Left forelimb (tissue), 1 donor: ENCODE measurements around the gene CCDC80.
A peak's percentile ranks its signal among the peaks of the same experiment; 100 is the strongest.
"Not testable (repeated sequence)": the region's sequence is repeated elsewhere in the genome, so short reads cannot be mapped to it uniquely, and the experiment has no call there.

Source experiments
- DNase-seq: peaks from one replicate; pipeline ENCODE4 v3.0.0-alpha.2; 2018; ENCODE audit warnings: low spot score

CCDC80 gene

DNA sequence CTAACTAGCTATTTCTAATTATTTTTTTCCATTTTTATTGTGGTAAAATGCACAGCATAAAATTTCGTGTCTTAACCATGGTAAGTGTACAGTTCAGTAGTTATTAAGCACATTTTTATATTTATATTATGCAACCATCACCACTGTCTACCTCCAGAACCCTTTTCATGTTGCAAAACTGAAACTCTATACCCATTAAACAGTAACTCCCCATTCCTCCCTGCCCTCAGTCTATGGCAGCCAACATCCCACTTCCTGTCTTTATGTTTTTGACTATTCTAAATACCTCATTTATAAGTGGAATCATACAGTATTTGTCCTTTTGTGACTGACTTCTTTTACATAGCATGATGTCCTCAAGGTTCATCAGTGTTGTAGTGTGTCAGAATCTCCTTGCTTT is 53.6 kb downstream of the CCDC80 start:
- no peak for DNase-seq

DNA sequence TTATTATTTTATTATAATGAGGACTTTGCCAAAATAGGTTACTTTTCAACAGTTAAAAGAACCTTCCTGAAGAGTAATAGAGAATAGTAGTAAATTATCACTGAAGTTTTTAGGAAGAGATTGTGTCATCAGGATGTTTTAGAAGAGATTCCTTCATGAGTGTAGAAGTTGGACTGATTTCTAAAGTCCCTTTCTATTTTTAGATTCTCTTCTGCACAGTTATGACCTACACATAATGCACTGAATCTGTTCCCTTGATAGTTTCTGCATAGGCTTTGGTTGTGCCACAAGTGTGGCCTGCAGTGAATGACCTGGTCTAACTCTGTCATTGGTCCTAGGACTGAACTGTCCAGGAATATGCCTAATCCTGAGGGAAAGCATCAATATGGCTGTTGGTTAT is 55.2 kb downstream of the CCDC80 start:
- DNase-seq = no peak

DNA sequence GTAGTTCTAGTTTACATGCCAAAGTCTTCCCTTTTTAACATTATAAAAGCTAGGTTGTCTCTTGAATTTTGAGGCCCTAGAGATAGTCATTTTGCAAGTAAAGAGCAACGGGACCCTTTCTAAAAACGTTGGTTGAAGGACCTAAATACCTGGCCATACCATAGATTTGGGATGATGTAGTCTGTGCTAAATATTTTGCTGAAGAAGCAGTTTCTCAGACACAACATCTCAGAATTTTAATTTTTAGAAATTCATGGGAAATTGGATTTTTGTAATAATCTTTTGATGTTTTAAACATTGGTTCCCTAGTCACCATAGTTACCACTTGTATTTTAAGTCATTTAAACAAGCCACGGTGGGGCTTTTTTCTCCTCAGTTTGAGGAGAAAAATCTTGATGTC is 57.8 kb downstream of the CCDC80 start:
- DNase-seq = no peak

- no peak for DNase-seq
Observed at GRCh38 chr3:112582244-112582874, 58.6 kb downstream of the CCDC80 start.

GRCh38 chr3:112579697-112580096 is 61.2 kb downstream of the CCDC80 start:
- DNase-seq = no peak

- DNase-seq = no peak
Observed at GRCh38 chr3:112579232-112579631, 61.7 kb downstream of the CCDC80 start.

GRCh38 chr3:112572701-112573100 is 68.2 kb downstream of the CCDC80 start:
- DNase-seq = no peak

GRCh38 chr3:112569265-112569664 is 71.7 kb downstream of the CCDC80 start:
- no peak for DNase-seq

DNA sequence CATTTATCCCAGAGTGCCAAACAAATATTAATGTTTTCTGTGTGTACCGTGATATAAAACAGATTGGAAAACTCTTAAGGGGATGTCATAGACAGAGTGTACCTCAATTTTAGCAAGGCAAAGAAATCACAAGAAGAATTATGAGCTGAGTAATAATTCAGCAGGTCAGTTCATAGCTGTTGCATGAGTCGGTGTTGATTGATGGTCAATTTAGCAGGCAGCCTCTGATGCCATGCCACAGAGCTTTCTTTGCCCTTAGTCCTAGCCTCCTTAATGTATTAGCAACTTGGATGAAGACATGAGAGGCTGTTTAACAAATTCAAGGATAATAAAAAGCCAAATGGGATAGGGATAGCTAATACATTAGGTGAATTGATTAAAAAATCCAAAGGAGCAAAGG is 72.3 kb downstream of the CCDC80 start:
- no peak for DNase-seq

DNA sequence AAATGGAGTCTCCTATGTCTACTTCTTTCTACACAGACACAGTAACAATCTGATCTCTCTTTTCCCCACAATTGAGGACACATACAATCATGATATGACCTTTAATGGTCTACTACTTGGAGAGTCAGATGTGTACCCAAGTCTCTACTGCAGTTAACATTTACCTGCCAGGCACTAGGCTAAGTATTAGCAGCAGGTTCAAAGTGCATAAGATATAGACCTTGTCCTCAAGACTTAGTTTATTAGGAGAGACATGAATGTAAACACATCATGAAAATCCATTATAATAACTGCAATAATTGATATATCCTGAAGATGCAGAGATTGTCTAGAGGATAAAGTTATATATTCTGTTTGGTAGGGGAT is 76.0 kb downstream of the CCDC80 start:
- no peak for DNase-seq

DNA sequence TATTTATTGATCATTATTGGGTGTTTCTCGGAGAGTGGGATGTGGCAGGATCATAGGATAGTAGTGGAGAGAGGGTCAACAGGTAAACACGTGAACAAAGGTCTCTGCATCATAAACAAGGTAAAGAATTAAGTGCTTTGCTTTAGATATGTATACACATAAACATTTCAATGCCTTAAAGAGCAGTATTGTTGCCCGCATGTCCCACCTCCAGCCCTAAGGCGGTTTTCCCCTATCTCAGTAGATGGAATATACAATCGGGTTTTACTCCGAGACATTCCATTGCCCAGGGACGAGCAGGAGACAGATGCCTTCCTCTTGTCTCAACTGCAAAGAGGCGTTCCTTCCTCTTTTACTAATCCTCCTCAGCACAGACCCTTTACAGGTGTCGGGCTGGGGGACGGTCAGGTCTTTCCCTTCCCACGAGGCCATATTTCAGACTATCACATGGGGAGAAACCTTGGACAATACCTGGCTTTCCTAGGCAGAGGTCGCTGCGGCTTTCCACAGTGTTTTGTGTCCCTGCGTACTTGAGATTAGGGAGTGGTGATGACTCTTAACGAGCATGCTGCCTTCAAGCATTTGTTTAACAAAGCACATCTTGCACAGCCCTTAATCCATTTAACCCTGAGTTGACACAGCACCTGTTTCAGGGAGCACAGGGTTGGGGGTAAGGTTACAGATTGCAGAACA is 76.5 kb downstream of the CCDC80 start:
- not testable (repeated sequence) for DNase-seq

DNA sequence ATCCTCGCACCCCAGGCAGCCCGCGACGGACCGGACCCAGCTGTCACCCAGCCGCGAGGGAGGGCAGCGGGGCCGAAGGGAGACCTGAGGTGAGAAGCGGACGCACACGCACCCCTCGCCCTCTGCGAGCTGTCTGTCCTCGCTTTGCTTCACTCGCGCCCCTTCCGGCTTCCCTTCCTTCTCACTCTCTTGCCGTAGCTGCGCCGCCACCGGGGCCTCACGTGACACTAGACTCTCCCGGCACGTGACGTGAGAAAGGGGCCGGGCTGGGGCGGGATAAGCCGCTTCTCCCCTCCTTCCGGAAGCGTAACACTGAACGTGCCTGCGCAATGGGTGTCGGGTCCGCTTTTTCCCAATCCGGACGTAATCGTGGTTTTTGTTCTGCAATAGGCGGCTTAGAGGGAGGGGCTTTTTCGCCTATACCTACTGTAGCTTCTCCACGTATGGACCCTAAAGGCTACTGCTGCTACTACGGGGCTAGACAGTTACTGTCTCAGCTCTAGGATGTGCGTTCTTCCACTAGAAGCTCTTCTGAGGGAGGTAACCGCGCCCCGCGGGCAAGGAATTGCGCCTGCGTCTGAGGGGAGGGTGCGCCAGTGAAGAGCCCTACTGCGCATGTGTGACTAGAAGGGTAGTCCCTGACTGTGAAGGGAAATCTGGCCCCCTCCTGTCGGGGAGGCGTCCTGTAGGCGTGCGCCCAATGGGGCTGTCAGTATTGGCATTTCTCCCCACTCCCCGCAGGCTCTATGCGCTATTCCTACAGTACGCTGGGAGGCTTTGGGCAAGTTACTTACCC is 79.0 kb downstream of the CCDC80 start, which contains the start of the genes ATG3 and SLC35A5:
Gene ATG3, minus strand, starts transcription at position 229 of the 796 bp plus-strand sequence. CDS start 434 bp downstream, outside the sequence.
Gene SLC35A5, plus strand, starts transcription at position 312 of the 796 bp plus-strand sequence. CDS start 1,359 bp downstream, outside the sequence.
- DNase-seq = peak; percentile 99

DNA sequence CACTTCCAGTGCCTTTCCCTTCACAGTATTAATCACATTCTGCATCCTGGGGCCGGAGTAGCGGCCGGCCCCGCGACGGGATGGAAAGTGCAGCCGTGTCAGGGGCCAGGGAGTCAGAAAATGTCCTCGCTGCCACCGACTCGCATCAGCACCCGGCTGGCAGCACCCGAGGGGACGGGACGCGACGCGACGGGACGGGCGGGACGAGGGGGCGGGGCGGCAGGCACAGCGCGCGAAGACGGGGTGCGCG is 79.5 kb downstream of the CCDC80 start:
- DNase-seq = no peak

- DNase-seq = peak; percentile 82
Observed at GRCh38 chr3:112560721-112561483, 80.0 kb downstream of the CCDC80 start.

GRCh38 chr3:112560307-112560706 is 80.6 kb downstream of the CCDC80 start:
- no peak for DNase-seq

- DNase-seq = no peak
Observed at GRCh38 chr3:112557976-112558375, 83.0 kb downstream of the CCDC80 start.

DNA sequence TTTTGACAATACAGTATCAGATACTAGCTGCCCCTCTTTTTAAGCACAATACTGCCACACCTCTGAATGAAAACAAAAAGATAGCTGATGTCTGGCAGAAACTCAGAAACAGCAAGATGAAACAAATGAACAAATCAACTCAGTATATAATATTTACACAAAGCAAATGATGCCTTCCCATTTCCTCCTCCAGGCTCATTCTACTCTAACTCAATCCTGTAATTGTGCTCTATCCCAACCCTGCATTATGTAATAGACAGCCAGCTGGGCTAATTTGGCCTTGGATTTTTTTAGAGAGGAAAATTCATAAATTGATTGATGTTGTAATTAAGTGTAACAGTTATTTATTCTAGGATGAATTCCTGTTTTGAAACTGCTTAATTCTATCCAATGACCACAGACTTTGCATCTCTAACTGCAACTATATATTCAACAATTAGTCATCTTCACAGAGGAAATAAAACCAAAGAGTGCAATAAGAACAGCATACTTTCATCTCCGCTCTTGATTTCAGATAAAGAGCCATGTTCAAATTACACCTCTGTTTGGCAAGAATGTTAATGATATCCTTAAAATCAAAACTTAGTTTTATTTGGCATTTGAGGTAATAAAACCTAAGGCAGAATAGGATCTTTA is 85.3 kb downstream of the CCDC80 start:
- no peak for DNase-seq

DNA sequence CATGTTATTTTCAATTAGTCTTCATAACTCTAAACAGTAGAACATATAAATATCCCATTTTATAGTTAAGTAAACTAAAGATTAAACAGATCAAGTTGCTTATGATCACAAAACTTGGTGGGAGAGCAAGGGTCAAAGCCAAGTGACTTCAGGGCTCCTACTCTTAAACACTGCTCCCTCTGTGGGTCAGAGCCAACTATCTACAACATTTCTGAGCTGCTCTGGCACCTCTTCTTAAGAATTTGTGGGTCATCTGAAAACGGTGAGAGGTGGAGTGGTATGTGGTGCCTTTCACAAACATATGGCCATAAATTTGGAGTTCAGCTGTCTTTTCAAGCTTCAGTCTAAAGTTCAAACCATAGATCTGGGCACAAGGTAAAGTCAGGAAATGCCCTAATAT is 90.1 kb downstream of the CCDC80 start:
- DNase-seq = no peak
